Stimulated activated CD4-positive, alpha-beta T cell treated with anti-CD3 and anti-CD28 coated beads, Interleukin-15, amount 100 ng/mL, for 1 hour (primary cell): ENCODE results near the gene KLHL7.

Experiments
- DNase-seq, 2 donors: peaks; one replicate each; pipeline ENCODE4 v3.0.0-alpha.2; 2020; ENCODE audit warnings: low read depth in 1 of 2, low spot score in 1 of 2

The KLHL7 gene

GRCh38 chr7:23105644-23106056 lies at the start of gene KLHL7:
KLHL7 (plus strand) TSS chr7:23105785; CDS start chr7:23106027, 242 bp downstream.
- DNase-seq: peak; percentile 89 to 96

GRCh38 chr7:23058408-23059096 lies 47.0 kb upstream of the KLHL7 start:
- DNase-seq: no peak

GRCh38 chr7:23061327-23061726 lies 44.3 kb upstream of the KLHL7 start:
- no peak for DNase-seq

- no peak for DNase-seq
Measured at GRCh38 chr7:23062452-23062851, 43.1 kb upstream of the KLHL7 start.

- DNase-seq: no peak
Measured at GRCh38 chr7:23065974-23066373, 39.6 kb upstream of the KLHL7 start.

- no peak for DNase-seq
Measured at GRCh38 chr7:23067271-23067670, 38.3 kb upstream of the KLHL7 start.

- DNase-seq: no peak
Measured at GRCh38 chr7:23072048-23072447, 33.5 kb upstream of the KLHL7 start.

GRCh38 chr7:23072922-23073321 lies 32.7 kb upstream of the KLHL7 start:
- DNase-seq: no peak

GRCh38 chr7:23074443-23075261 lies 30.9 kb upstream of the KLHL7 start:
- DNase-seq: no peak

- no peak for DNase-seq
Measured at GRCh38 chr7:23075571-23075970, 30.0 kb upstream of the KLHL7 start.

- no peak for DNase-seq
Measured at GRCh38 chr7:23076772-23077171, 28.8 kb upstream of the KLHL7 start.

GRCh38 chr7:23093111-23093510 lies 12.5 kb upstream of the KLHL7 start:
- no peak for DNase-seq

- DNase-seq: no peak
Measured at GRCh38 chr7:23093546-23093945, 12.0 kb upstream of the KLHL7 start.

GRCh38 chr7:23096518-23097290 lies 8.9 kb upstream of the KLHL7 start:
- DNase-seq: no peak

- DNase-seq: no peak
Measured at GRCh38 chr7:23098029-23098428, 7.6 kb upstream of the KLHL7 start.

GRCh38 chr7:23098460-23098859 lies 7.1 kb upstream of the KLHL7 start:
- no peak for DNase-seq

GRCh38 chr7:23100697-23101096 lies 4.9 kb upstream of the KLHL7 start:
- no peak for DNase-seq

GRCh38 chr7:23105086-23105643 lies 420 bp upstream of the KLHL7 start:
- no peak for DNase-seq

- DNase-seq: peak; percentile 14 to 17
Measured at GRCh38 chr7:23106057-23106822, 655 bp downstream of the KLHL7 start.

- no peak for DNase-seq
Measured at GRCh38 chr7:23106823-23107663, 1.5 kb downstream of the KLHL7 start.
